Neural progenitor cell (in vitro differentiated cells): ENCODE results near the gene FARP1. TPM values are rescaled to one million over a fixed set of nuclear protein-coding genes. Genes with fewer than 3 reads are reported as not detected.
A peak's percentile ranks its signal among the peaks of the same experiment; 100 is the strongest.

Experiments
- DNase-seq: peaks from one replicate; pipeline ENCODE4 v3.0.0-alpha.2; 2016; ENCODE audit warnings: low spot score
- H2AFZ ChIP-seq: fragments of 200-600 bp; sonication (generic); replicated peaks from 2 replicates; pipeline ENCODE4 v1.6.1; 2016; ENCODE audit warnings: antibody characterized with exemption
- H3F3A ChIP-seq: fragments of 200-600 bp; sonication (generic); 2 replicates; pipeline ENCODE4 v1.6.1; 2016; ENCODE audit warnings: antibody characterized with exemption, low read depth
- H3K27ac ChIP-seq: fragments of 200-600 bp; sonication (generic); 2 replicates; pipeline ENCODE4 v1.5.1; 2016; ENCODE audit warnings: mild to moderate bottlenecking
- H3K27me3 ChIP-seq: fragments of 200-600 bp; sonication (generic); 2 replicates; pipeline ENCODE4 v1.6.1; 2016; ENCODE audit warnings: mild to moderate bottlenecking, moderate library complexity
- H3K36me3 ChIP-seq: fragments of 200-600 bp; sonication (generic); 2 replicates; pipeline ENCODE4 v1.5.1; 2016
- H3K4me1 ChIP-seq: fragments of 200-600 bp; sonication (generic); 2 replicates; pipeline ENCODE4 v1.6.1; 2016; ENCODE audit warnings: mixed run types
- H3K4me2 ChIP-seq: fragments of 200-600 bp; sonication (generic); 2 replicates; pipeline ENCODE4 v1.6.1; 2016
- H3K4me3 ChIP-seq: fragments of 200-600 bp; sonication (generic); 2 replicates; pipeline ENCODE4 v1.5.1; 2016
- H3K79me2 ChIP-seq: fragments of 200-600 bp; sonication (generic); 2 replicates; pipeline ENCODE4 v1.6.1; 2016; ENCODE audit warnings: low read depth
- H3K9ac ChIP-seq: fragments of 200-600 bp; sonication (generic); 2 replicates; pipeline ENCODE4 v1.6.1; 2016
- H3K9me3 ChIP-seq: fragments of 200-600 bp; sonication (generic); 2 replicates; pipeline ENCODE4 v1.5.1; 2016; ENCODE audit warnings: low read depth
- H4K20me1 ChIP-seq: fragments of 200-600 bp; sonication (generic); 2 replicates; pipeline ENCODE4 v1.6.1; 2016; ENCODE audit warnings: low read depth
- H3K27ac Mint-ChIP-seq: 3 replicates; pipeline ENCODE4 v1.8.0; 2021; ENCODE audit warnings: mixed read lengths
- H3K27me3 Mint-ChIP-seq: 2 replicates; pipeline ENCODE4 v1.8.0; 2022; ENCODE audit warnings: low read depth, mild to moderate bottlenecking, inconsistent platforms, moderate library complexity, mixed read lengths; ENCODE audit not compliant: insufficient read depth
- H3K36me3 Mint-ChIP-seq: 3 replicates; pipeline ENCODE4 v1.8.0; 2021; ENCODE audit warnings: mixed read lengths
- H3K4me1 Mint-ChIP-seq: 3 replicates; pipeline ENCODE4 v1.8.0; 2021; ENCODE audit warnings: mixed read lengths
- H3K4me3 Mint-ChIP-seq: 3 replicates; pipeline ENCODE4 v1.8.0; 2021; ENCODE audit warnings: mild to moderate bottlenecking, moderate library complexity, mixed read lengths
- H3K9me3 Mint-ChIP-seq: 3 replicates; pipeline ENCODE4 v1.8.0; 2020; ENCODE audit warnings: mixed read lengths
- CTCF ChIP-seq: fragments of 200-600 bp; sonication (generic); IDR thresholded peaks from 2 replicates; pipeline ENCODE4 v1.5.1; 2017; ENCODE audit warnings: antibody characterized with exemption, mild to moderate bottlenecking
- EZH2 ChIP-seq: fragments of 200-600 bp; sonication (generic); IDR thresholded peaks from 2 replicates; pipeline ENCODE4 v1.6.1; 2017; ENCODE audit warnings: antibody characterized with exemption, mild to moderate bottlenecking, moderate library complexity
- EZH2phosphoT487 ChIP-seq: fragments of 200-600 bp; sonication (generic); IDR thresholded peaks from 2 replicates; pipeline ENCODE4 v1.6.1; 2017; ENCODE audit warnings: antibody characterized with exemption
- total RNA-seq: library from RNA; depleted of rRNA; stranded (reverse); fragments of >200 nt; gene quantifications from 2 replicates; pipeline ENCODE4 v1.2.3, GENCODE V29; 2015; ENCODE audit warnings: low replicate concordance

FARP1 gene
- total RNA-seq, 1 donor from 2014 or later = 78.0 TPM

GRCh38 chr13:98348466-98349200 is 205.7 kb downstream of the FARP1 start:
- Mint-ChIP-seq H3K4me1 (peaks cover 16% of the 10 kb centered on the region), H3K4me3 (no peak overlapping the region), H3K36me3 (peaks cover 15% of the 10 kb centered on the region), H3K27ac (peak overlapping the region; percentile 32), H3K9me3 (no peaks in the 10 kb centered on the region), H3K27me3 (peaks cover 2% of the 10 kb centered on the region)
- Histone ChIP-seq H3K36me3 (no peaks in the 10 kb centered on the region), H3F3A (no peaks in the 10 kb centered on the region), H3K9me3 (no peaks in the 10 kb centered on the region), H4K20me1 (peaks cover 3% of the 10 kb centered on the region), H3K27ac (no peak overlapping the region), H3K4me2 (no peak overlapping the region), H2AFZ (no peak overlapping the region), H3K4me3 (no peak overlapping the region), H3K9ac (no peak overlapping the region), H3K27me3 (no peaks in the 10 kb centered on the region), H3K79me2 (peaks cover 11% of the 10 kb centered on the region), H3K4me1 (peaks cover 4% of the 10 kb centered on the region)
- TF ChIP-seq EZH2 (no peak), EZH2phosphoT487 (no peak), CTCF (no peak)
- no peak for DNase-seq

- Histone ChIP-seq H3K9me3 (no peaks in the 10 kb centered on the region), H3K4me3 (no peak overlapping the region), H3K27ac (peak overlapping the region; percentile 29), H3K9ac (no peak overlapping the region), H3F3A (no peaks in the 10 kb centered on the region), H3K36me3 (no peaks in the 10 kb centered on the region), H3K4me1 (no peaks in the 10 kb centered on the region), H3K4me2 (no peak overlapping the region), H3K79me2 (peaks cover 4% of the 10 kb centered on the region), H2AFZ (no peak overlapping the region), H4K20me1 (no peaks in the 10 kb centered on the region), H3K27me3 (no peaks in the 10 kb centered on the region)
- H3K27ac Mint-ChIP-seq = no peak overlapping the region
- peaks cover 2% of the 10 kb centered on the region for H3K27me3 Mint-ChIP-seq
- TF ChIP-seq EZH2phosphoT487 (no peak), CTCF (peak; percentile 59)
- H3K9me3 Mint-ChIP-seq = no peaks in the 10 kb centered on the region
- peaks cover 12% of the 10 kb centered on the region for H3K36me3 Mint-ChIP-seq
- peaks cover 6% of the 10 kb centered on the region for H3K4me1 Mint-ChIP-seq
- H3K4me3 Mint-ChIP-seq = no peak overlapping the region
- DNase-seq = peak; percentile 74
These were observed 206.9 kb downstream of the FARP1 start for GRCh38 chr13:98349731-98350305.

GRCh38 chr13:98350746-98351330 is 207.9 kb downstream of the FARP1 start:
- Histone ChIP-seq H2AFZ (no peak overlapping the region), H3K4me1 (no peaks in the 10 kb centered on the region), H4K20me1 (no peaks in the 10 kb centered on the region), H3K36me3 (no peaks in the 10 kb centered on the region), H3K27me3 (no peaks in the 10 kb centered on the region), H3F3A (no peaks in the 10 kb centered on the region), H3K79me2 (peaks cover 4% of the 10 kb centered on the region), H3K4me2 (no peak overlapping the region), H3K27ac (no peak overlapping the region), H3K4me3 (no peak overlapping the region), H3K9me3 (no peaks in the 10 kb centered on the region), H3K9ac (no peak overlapping the region)
- Mint-ChIP-seq H3K4me1 (peaks cover 3% of the 10 kb centered on the region), H3K27me3 (peaks cover 2% of the 10 kb centered on the region), H3K36me3 (peaks cover 12% of the 10 kb centered on the region), H3K9me3 (no peaks in the 10 kb centered on the region), H3K4me3 (no peak overlapping the region), H3K27ac (no peak overlapping the region)
- no peak for TF ChIP-seq EZH2
- TF ChIP-seq EZH2phosphoT487 = no peak
- no peak for TF ChIP-seq CTCF
- DNase-seq = no peak
